ENCODE data around the gene CPED1. TPM values are rescaled to one million over a fixed set of nuclear protein-coding genes. Genes with fewer than 3 reads are reported as not detected.

The CPED1 gene
- total RNA-seq, 2 experiments from 2014 or later, result not detected

DNA sequence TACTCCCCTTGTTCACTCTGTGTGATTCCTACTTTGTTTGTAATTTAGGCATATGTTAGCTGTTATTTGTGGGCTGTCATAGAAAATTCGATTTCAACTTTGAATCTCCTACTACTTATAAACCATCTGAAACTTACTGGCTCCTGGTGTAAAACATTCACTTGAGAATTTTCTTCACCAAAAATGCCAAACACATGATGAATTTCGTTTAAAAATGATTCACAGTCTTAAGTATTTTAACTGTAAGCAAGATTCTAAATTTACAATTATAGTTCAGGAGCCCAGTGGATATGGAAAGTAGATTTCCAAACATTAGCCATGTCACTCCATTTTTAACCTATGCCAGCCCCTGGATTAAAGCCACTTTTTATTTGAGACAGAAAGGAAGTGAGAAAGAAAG lies 3.1 kb downstream of the CPED1 start:
- TF ChIP-seq, protein P1, sequence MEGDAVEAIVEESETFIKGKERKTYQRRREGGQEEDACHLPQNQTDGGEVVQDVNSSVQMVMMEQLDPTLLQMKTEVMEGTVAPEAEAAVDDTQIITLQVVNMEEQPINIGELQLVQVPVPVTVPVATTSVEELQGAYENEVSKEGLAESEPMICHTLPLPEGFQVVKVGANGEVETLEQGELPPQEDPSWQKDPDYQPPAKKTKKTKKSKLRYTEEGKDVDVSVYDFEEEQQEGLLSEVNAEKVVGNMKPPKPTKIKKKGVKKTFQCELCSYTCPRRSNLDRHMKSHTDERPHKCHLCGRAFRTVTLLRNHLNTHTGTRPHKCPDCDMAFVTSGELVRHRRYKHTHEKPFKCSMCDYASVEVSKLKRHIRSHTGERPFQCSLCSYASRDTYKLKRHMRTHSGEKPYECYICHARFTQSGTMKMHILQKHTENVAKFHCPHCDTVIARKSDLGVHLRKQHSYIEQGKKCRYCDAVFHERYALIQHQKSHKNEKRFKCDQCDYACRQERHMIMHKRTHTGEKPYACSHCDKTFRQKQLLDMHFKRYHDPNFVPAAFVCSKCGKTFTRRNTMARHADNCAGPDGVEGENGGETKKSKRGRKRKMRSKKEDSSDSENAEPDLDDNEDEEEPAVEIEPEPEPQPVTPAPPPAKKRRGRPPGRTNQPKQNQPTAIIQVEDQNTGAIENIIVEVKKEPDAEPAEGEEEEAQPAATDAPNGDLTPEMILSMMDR (IDR thresholded peaks at IDR 0.05), result no peak
- ATAC-seq (no peak), DNase-seq (no peak)
- H3K27ac Mint-ChIP-seq, result no peak overlapping the region
- POLR2A ChIA-PET, result interaction anchor here (1.3 kb wide), 1 partner anchor 40 kb away, joined by 4 read pairs; the partner anchor contains the start of gene ING3
- peaks cover 17% of the 10 kb centered on the region for H3K4me1 Mint-ChIP-seq (ENCODE audit: low read depth)
- no peaks in the 10 kb centered on the region for H3K9me3 Mint-ChIP-seq
- intact Hi-C loops (cut with micrococcal nuclease), result no loop called here
- no peak overlapping the region for H3K4me3 Mint-ChIP-seq
- no peaks in the 10 kb centered on the region for H3K36me3 Mint-ChIP-seq (ENCODE audit: low read depth)
- CTCF ChIA-PET, result interaction anchor here (1.5 kb wide), 1 partner anchor 115 kb away, joined by 3 read pairs; no protein-coding TSS in a partner anchor
- H3K27me3 Mint-ChIP-seq, result peaks cover 41% of the 10 kb centered on the region

DNA sequence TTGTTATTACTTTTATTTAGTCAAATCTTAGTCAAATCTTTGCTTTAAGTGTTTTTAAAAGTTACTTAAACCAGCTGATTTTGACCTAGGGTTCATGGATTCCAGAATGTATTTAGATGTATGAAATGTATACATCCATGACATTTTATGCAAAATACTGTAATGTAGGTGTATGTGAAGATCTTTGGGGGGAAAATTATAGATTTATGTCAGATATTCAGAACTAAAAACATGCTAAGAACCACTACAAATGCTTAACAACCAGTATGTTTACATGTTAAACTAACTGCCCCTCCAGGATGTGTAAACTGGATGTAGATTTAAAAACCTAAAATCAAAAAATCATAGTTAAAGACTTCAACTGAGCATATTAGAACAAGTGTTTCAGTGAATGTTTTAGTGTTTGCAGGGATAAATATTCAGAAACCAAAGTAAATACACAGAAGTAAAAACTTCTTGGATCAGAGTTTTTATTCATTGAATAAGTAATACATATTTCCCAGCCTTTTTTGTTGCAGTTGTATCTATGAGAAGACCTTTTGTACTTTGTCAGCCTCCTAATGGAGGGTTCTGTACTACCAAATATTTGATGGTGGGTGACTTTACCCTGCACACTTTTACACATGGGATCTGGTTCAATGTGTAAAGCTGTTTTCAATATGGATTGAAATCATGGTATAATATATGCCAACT lies 3.9 kb downstream of the CPED1 start:
- DNase-seq (no peak), ATAC-seq (no peak)
- Mint-ChIP-seq H3K9me3 (no peaks in the 10 kb centered on the region), H3K27ac (no peak overlapping the region), H3K4me1 (ENCODE audit: low read depth) (peaks cover 21% of the 10 kb centered on the region), H3K36me3 (ENCODE audit: low read depth) (no peaks in the 10 kb centered on the region), H3K27me3 (peaks cover 43% of the 10 kb centered on the region), H3K4me3 (no peak overlapping the region)
- CTCF ChIA-PET, result interaction anchor here (1.5 kb wide), 1 partner anchor 114 kb away, joined by 3 read pairs; no protein-coding TSS in a partner anchor
- POLR2A ChIA-PET, result no interaction called here
- TF ChIP-seq, protein P1 (IDR thresholded peaks at IDR 0.05), result no peak
- intact Hi-C loops (cut with micrococcal nuclease), result no loop called here

DNA sequence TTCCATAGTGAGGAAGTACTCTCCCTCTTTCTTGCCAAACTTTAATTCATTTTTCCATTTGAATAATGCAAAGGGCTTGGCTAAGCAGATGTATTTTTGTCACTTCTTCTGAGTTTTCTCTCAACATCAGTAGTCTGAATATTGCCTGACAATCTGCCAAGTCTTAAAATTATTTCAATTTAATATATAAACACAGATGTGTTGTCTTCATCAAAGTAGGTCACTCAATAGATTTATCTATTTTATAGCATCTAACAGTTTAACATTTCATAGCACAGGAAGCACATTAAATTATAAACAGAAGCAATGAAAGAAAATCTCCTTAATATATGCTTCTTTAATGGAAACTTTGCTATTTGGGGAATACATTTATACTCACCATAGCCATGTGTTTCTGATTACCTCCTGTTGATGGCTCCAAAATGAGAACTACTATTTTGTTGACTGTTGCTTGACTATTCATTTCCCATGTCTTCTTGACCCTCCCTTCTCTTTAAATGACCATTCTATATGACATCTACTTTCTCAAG lies 4.5 kb downstream of the CPED1 start:
- H3K4me1 Mint-ChIP-seq (ENCODE audit: low read depth), result peaks cover 17% of the 10 kb centered on the region
- ATAC-seq, result no peak
- peaks cover 37% of the 10 kb centered on the region for H3K27me3 Mint-ChIP-seq
- intact Hi-C loops (cut with micrococcal nuclease), result no loop called here
- DNase-seq, result no peak
- H3K9me3 Mint-ChIP-seq, result no peaks in the 10 kb centered on the region
- H3K27ac Mint-ChIP-seq, result no peak overlapping the region
- no peak overlapping the region for H3K4me3 Mint-ChIP-seq
- TF ChIP-seq, protein P1 (IDR thresholded peaks at IDR 0.05), result no peak
- ChIA-PET POLR2A (no interaction called here), CTCF (no interaction called here)
- H3K36me3 Mint-ChIP-seq (ENCODE audit: low read depth), result no peaks in the 10 kb centered on the region

DNA sequence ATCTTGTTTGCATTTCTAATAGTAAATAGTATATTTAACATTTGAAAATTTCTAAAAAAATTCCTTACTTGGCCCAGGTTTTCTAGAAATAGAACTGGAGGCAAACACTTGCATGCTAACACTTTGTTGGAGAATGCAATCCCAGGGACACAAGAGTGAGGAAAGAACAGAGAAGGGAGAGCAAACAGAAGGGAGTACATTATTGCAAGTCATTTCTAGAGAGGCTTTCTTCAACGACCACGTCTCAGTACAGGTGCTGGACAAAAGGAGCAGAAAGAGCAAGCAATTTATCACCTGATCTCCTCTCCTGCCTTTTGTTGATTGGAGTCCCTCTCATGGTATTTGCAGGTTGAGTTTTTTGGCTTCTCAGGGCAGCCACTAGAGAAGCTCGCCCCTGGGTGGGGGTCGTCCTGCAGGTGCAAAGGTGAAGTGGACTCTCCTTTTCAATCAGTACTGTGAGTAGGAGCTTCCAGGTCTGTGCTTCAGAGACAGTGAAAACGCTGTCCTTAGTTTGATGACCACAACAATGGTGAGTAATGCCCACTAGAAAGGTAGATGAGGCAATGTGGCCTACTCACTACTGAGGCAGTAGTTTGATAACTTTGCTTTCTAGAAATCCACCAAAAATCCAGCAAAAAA lies 5.2 kb downstream of the CPED1 start:
- CTCF ChIA-PET, result no interaction called here
- Mint-ChIP-seq H3K27ac (no peak overlapping the region), H3K27me3 (peaks cover 31% of the 10 kb centered on the region), H3K4me1 (ENCODE audit: low read depth) (peaks cover 13% of the 10 kb centered on the region), H3K36me3 (ENCODE audit: low read depth) (no peaks in the 10 kb centered on the region), H3K9me3 (no peaks in the 10 kb centered on the region), H3K4me3 (no peak overlapping the region)
- TF ChIP-seq, protein P1 (IDR thresholded peaks at IDR 0.05), result no peak
- intact Hi-C loops (cut with micrococcal nuclease), result no loop called here
- ATAC-seq, result no peak
- no peak for DNase-seq
- POLR2A ChIA-PET, result no interaction called here

All from activated CD8-positive, alpha-beta T cell treated with anti-CD3 and anti-CD28 coated beads for 36 hours (primary cell).